Middle frontal gyrus (tissue), 1 donor: ENCODE data around the gene VPS18.

Source experiments
- DNase-seq: peaks from one replicate; pipeline ENCODE4 v3.0.0-alpha.2; 2015; ENCODE audit warnings: low spot score; ENCODE audit errors: extremely low spot score

VPS18 gene

DNA sequence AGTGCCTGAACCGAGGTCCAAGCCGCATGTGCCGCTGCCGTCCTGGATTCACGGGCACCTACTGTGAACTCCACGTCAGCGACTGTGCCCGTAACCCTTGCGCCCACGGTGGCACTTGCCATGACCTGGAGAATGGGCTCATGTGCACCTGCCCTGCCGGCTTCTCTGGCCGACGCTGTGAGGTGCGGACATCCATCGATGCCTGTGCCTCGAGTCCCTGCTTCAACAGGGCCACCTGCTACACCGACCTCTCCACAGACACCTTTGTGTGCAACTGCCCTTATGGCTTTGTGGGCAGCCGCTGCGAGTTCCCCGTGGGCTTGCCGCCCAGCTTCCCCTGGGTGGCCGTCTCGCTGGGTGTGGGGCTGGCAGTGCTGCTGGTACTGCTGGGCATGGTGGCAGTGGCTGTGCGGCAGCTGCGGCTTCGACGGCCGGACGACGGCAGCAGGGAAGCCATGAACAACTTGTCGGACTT is 42.0 kb downstream of the VPS18 start:
- no peak for DNase-seq

- no peak for DNase-seq
Measured at GRCh38 chr15:40936709-40937666, 42.7 kb downstream of the VPS18 start.

- DNase-seq, result no peak
Measured at GRCh38 chr15:40937762-40938535, 43.7 kb downstream of the VPS18 start.

GRCh38 chr15:40938536-40938870 is 44.3 kb downstream of the VPS18 start:
- no peak for DNase-seq

GRCh38 chr15:40940296-40940801 is 46.1 kb downstream of the VPS18 start:
- no peak for DNase-seq

- no peak for DNase-seq
Measured at GRCh38 chr15:40941068-40941527, 46.8 kb downstream of the VPS18 start.

DNA sequence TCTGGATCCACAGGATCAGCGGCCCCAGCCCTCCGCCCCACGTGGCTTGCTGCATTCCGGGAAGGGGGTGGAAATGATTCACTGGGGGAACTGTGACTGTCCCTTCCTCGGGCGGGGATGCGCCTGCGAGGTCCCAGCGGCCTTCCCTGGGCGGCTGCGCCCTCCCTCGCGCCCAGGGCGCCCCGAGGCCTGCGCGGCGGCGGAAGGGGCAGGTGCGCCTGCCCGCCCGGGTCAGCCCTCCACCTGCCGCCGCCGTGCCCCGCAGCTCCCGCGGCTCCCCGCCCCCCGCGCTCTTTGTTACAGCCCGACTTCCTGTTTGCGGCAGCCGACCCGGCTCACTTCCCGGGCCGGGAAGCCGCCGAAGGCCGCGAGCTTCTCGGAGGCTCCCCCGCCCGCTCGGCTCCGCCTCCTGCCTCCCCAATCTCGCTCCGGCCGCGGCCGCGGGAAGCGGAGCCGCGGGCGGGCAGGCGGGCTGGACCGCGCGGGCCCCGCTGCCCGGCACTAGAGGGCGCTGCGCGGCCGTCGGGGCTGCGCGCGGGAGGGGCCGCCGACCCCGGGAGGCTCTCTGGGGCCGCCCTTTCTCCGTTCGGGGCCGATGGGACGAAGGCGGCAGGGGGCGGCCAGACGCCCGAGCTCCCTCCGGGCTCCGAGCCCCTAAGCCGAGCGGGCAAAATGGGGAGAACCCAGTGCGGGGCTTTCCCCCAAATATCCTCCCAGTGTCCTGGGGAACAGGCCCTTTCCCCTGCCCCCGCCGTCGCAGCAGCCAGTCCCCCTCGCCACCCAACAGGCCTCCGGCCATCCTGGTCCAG is 47.5 kb downstream of the VPS18 start:
- no peak for DNase-seq

DNA sequence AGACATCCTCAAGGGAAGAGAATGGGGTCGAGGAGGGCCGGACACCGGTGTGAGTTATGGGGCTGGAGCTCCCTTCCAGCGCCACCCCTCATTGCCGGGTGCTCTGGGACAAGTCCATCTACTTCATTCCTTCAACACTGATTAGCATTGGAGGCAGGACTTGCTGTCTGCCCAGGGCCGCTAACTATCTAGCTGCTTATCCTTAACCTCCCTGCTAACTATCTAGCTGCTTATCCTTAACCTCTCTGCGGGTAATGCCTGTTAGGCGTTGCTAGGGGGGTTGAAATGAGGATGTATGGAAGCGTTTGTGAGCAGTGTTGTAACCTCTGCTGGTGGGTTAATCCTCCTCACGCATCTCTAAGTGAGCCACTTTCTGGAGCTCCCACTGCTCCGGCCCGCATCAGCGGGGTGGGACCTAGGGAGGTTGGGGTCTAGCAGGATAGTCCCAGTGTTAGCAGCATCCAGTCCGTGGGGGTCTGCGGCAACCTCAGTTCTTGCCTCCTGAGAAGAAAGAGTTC is 48.1 kb downstream of the VPS18 start:
- no peak for DNase-seq

- DNase-seq, result no peak
Measured at GRCh38 chr15:40942878-40943277, 48.6 kb downstream of the VPS18 start.

DNA sequence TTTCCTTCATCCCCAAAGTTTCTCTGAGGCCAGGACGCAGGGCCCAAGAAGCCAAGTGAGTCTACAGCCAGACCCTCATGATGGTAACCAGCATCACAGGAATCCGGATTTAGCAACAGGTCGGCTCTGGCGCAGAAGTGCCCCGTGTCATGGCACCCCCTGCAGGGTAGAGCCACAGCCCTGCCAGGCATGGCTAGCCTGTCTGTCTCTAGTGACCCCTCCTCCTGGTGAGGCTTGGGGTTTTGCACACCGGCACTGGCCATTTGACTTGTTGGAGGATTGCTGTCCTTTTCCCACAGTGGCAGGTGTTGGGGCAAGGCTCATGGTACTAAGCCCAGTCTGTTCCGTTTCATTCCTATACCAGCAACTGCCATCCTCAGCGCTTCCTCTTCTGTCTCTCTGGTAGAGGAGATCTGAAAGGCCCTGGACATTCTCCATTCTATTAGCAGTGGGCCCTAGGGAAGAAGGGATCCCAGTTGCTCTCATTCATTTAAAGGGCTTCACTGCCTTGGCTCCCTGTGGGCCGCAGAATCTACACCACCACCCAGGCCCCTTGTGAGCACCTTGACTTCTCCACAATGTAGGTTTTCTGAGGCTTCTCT is 49.6 kb downstream of the VPS18 start:
- DNase-seq, result no peak

DNA sequence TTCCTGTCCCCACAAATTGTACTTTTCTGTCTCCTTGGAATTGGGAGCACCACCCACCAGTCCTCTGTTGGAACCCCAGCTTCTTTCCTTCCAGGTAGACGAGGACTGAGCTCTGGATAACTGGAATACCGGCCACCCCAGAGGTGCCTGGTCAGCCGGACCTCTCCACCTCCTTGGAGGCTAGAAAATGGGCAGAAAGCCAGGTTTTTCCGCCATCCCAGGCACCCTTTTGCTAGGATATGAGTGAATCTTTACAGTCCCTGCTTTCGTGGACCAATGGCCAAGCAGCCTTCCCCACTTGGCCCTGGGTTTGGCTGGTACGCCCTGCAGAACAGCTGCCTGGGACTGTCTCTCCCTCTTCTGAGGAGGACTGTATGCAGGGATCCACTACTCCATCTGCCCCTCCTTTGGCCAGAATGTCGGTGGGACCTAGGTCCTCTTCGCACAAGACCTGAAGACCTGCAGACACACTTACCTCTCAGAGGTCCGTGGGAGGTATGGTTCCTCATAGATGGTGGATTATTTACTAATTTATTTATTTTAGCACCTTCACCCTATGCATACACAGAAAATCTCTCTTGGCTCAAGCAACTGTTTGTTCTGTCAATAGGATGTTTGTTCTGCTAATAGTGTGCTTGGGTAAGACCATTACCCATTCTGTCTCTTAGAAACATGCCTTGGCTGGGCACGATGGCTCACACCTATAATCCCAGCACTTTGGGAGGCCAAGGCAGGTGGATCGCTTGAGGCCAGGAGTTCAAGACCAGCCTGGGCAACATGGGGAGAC is 50.5 kb downstream of the VPS18 start:
- DNase-seq, result no peak

- no peak for DNase-seq
Measured at GRCh38 chr15:40948706-40949473, 54.6 kb downstream of the VPS18 start.

DNA sequence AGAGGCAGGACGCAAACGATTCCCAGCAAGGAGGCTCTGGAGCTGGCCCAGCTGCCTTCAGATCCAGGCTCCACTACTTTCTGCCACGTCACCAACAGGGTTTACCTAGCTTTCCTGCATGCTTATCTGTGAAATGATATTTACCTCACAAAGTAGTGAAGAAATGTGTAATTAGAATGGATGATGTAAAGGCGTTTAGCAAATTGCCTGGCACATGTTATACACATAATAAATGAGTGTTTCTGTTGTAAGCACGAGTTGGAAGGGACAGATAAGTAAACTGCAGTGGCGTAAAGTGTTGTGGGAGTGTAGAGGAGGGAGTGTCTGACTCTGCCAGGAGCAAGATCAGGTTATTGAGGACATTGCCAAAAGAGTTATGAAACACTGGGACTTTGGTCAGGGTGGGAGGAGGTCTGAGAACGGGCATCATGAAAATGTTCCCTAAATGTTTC is 55.5 kb downstream of the VPS18 start:
- no peak for DNase-seq

- DNase-seq, result no peak
Measured at GRCh38 chr15:40951764-40952163, 57.5 kb downstream of the VPS18 start.

- DNase-seq, result no peak
Measured at GRCh38 chr15:40952301-40952900, 58.2 kb downstream of the VPS18 start.

DNA sequence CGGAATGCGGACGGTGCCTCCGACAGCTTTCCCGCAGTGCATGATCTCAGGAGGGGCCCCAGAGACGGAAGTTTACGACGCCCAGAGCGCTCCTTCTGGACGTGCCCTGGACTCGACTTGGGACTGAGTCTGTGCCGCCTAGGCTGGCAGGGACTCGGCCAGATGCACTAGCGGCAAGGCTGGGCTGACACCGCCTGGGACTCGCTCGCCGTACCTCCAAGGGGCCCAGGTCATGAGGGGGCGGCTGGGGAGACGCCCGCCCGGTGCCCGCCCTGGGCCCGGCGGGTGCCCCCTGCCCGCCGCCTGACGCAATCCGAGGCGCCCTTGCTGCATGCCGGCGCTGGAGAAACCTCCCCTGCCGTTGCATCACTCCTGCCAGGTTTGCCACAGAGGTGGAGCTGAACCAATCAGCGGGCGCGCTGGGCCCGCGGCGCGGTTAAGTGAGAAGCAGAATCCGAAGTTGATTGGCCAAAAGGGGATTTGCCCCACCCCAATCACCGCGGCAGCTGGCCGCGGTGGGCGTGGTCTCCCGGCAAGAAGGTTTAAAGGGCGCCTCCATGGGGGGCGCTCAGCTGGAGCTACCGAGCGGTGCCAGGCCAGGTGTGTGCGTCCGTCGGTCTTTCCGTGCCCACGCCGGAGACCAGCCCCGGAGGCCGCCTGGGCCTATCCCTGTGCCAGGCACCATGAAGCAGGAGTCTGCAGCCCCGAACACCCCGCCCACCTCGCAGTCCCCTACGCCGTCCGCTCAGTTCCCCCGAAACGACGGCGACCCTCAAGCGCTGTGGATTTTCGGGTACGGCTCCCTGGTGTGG is 58.9 kb downstream of the VPS18 start, which contains the start of gene CHAC1:
Gene CHAC1, plus strand, starts transcription at position 571 of the 812 bp plus-strand sequence. Its CDS starts 113 bp downstream, at position 684.
- peak; percentile 84 for DNase-seq
